Measurements from ENCODE around the gene REPIN1. TPM values are rescaled to one million over a fixed set of nuclear protein-coding genes. Genes with fewer than 3 reads are reported as not detected.

Gene REPIN1
- polyA plus RNA-seq, 2 of the 4 experiments (the other 2 are of a cell fraction), result 48.1 to 101 TPM

DNA sequence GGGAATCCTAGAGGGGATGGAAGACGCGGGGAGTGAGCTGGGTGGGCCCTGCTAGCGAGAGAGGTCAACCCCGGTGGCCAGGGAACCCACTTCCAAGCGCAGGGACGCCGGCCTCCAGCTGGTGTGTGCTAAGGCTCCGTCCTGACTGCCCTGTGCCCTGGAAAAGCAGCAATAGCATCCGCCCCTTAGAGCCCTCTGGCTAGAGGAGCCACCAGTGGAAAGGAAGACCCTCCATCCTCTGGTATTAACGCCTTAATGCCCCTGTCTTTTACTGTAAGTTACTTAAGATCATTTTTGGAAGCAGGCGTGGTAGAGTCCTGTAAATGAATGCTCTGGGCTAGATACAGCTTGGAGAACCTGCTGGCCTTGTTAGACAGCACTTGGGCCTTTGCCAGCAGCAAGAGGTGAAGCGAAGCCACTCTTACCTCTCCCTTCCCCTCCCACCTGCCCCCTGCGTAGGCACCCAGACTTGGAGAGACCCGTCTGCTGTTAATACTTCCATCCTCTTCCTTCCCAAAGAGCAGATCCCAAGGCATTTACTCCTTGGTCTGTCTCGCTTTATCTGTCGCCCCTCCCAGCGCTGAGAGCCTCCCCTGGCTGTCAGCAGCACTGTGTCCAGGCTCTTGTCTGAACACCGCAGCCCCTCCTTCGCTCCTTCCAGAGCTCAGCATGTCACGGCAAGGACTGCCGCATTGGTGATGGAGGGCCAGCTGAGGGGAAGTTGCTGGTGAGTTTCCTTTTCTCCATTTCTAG lies 4.6 kb downstream of the REPIN1 start:
- H3K4me2 ChIP-seq, result no peak overlapping the region
- peaks cover 35% of the 10 kb centered on the region for H3K4me1 ChIP-seq
- WGBS (ENCODE audit: missing lambda C conversion rate), result 96% methylated on average over 21 of the region's 21 CpGs
- ChIA-PET POLR2A (no interaction called here), CTCF (interaction anchor here (1.0 kb wide), 1 partner anchor 18 kb away, joined by 3 read pairs; no protein-coding TSS in a partner anchor)
- H3K9me3 ChIP-seq, result no peaks in the 10 kb centered on the region
- H3K4me3 ChIP-seq, result no peak overlapping the region
- TF ChIP-seq MYC (IDR thresholded peaks at IDR 0.05; ENCODE audit: borderline replicate concordance, low read length) (no peak), EHF (CRISPR knock-in tag; IDR thresholded peaks at IDR 0.05) (no peak), POLR2A (IDR thresholded peaks at IDR 0.05; ENCODE audit: low read length) (no peak), CBX8 (IDR thresholded peaks at IDR 0.05) (no peak), HOXB13 (CRISPR knock-in tag; IDR thresholded peaks at IDR 0.05; ENCODE audit: low read depth) (no peak), RARB (CRISPR knock-in tag; IDR thresholded peaks at IDR 0.05) (no peak), CEBPB (IDR thresholded peaks at IDR 0.05) (no peak), SMC3 (IDR thresholded peaks at IDR 0.05) (no peak), MAZ (IDR thresholded peaks at IDR 0.05; ENCODE audit: borderline replicate concordance, low read depth, low read length) (no peak), CHD4 (IDR thresholded peaks at IDR 0.05; ENCODE audit: borderline replicate concordance) (no peak), HOXB5 (CRISPR knock-in tag; IDR thresholded peaks at IDR 0.05) (no peak), RCOR1 (IDR thresholded peaks at IDR 0.05; ENCODE audit: low read depth, low read length) (no peak), FOSL2 (IDR thresholded peaks at IDR 0.05) (no peak), FOSL2 (CRISPR knock-in tag; IDR thresholded peaks at IDR 0.05) (no peak), HOXA7 (CRISPR knock-in tag; IDR thresholded peaks at IDR 0.05) (no peak), RNF2 (IDR thresholded peaks at IDR 0.05; ENCODE audit: borderline replicate concordance, low read depth) (no peak)
- TF ChIP-seq, protein P1, sequence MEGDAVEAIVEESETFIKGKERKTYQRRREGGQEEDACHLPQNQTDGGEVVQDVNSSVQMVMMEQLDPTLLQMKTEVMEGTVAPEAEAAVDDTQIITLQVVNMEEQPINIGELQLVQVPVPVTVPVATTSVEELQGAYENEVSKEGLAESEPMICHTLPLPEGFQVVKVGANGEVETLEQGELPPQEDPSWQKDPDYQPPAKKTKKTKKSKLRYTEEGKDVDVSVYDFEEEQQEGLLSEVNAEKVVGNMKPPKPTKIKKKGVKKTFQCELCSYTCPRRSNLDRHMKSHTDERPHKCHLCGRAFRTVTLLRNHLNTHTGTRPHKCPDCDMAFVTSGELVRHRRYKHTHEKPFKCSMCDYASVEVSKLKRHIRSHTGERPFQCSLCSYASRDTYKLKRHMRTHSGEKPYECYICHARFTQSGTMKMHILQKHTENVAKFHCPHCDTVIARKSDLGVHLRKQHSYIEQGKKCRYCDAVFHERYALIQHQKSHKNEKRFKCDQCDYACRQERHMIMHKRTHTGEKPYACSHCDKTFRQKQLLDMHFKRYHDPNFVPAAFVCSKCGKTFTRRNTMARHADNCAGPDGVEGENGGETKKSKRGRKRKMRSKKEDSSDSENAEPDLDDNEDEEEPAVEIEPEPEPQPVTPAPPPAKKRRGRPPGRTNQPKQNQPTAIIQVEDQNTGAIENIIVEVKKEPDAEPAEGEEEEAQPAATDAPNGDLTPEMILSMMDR (IDR thresholded peaks at IDR 0.05), result no peak
- ATAC-seq, result no peak
- no peak for FAIRE-seq
- DNase-seq (ENCODE audit: low read depth in 1 of 2, low spot score in 1 of 2), result no peak
- no peak overlapping the region for H3K27ac ChIP-seq

DNA sequence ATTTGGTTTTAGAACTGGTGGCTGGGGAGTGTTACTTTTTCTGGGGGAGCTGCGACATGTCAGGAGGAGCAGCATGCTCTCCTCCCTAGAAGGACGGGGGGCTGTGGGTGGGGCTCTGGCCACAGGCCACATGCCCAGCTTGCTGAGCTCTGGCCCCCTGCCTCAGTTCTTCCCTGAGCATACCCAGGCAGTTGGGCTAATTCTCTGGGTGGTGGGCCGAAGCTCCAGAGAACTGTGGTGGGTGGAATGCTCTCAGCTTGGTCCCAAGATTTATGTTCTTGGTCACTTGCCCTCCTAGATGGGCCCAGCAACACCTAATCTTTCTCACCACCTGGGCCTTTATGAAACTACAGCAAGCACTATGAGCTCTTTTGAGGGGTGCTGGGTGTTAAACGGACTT lies 5.4 kb downstream of the REPIN1 start:
- TF ChIP-seq ZSCAN20 (CRISPR knock-in tag; IDR thresholded peaks at IDR 0.05), result no peak
- TF ChIP-seq MYC (IDR thresholded peaks at IDR 0.05; ENCODE audit: borderline replicate concordance, low read length), result no peak
- no peak for TF ChIP-seq MAFK (IDR thresholded peaks at IDR 0.05; ENCODE audit: partially characterized antibody)
- no peak for TF ChIP-seq ZNF302 (CRISPR knock-in tag; IDR thresholded peaks at IDR 0.05)
- no peak for TF ChIP-seq JUN (IDR thresholded peaks at IDR 0.05)
- TF ChIP-seq ZC3H11A (IDR thresholded peaks at IDR 0.05), result no peak
- TF ChIP-seq, protein P2, sequence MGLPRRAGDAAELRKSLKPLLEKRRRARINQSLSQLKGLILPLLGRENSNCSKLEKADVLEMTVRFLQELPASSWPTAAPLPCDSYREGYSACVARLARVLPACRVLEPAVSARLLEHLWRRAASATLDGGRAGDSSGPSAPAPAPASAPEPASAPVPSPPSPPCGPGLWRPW (IDR thresholded peaks at IDR 0.05), result no peak
- no peak for TF ChIP-seq NR3C1 (IDR thresholded peaks at IDR 0.05)
- no peak for TF ChIP-seq POLR2AphosphoS2 (conservative IDR thresholded peaks at IDR 0.05; ENCODE audit: low read length)
- no peak for TF ChIP-seq EHMT2 (IDR thresholded peaks at IDR 0.05; ENCODE audit: low read depth)
- TF ChIP-seq ZFP36 (IDR thresholded peaks at IDR 0.05; ENCODE audit: borderline replicate concordance, partially characterized antibody), result no peak
- no peak for TF ChIP-seq RCOR1 (IDR thresholded peaks at IDR 0.05; ENCODE audit: low read depth, low read length)
- no peak overlapping the region for H3K4me2 ChIP-seq
- H3K4me1 ChIP-seq, result peaks cover 37% of the 10 kb centered on the region
- H3K27ac ChIP-seq, result no peak overlapping the region
- DNase-seq (ENCODE audit: low read depth in 1 of 2, low spot score in 1 of 2), result no peak
- no peaks in the 10 kb centered on the region for H3K9me3 ChIP-seq
- CTCF ChIA-PET, result interaction anchor here (1.0 kb wide), 1 partner anchor 19 kb away, joined by 3 read pairs; no protein-coding TSS in a partner anchor
- FAIRE-seq, result no peak
- H3K4me3 ChIP-seq, result no peak overlapping the region
- WGBS (ENCODE audit: missing lambda C conversion rate), result 91% methylated on average over 3 of the region's 4 CpGs
- ATAC-seq, result no peak
- POLR2A ChIA-PET, result no interaction called here

Measured in A549 (cell line).